HCT116 (cell line): ENCODE measurements around the gene MDM4. TPM values are rescaled to one million over a fixed set of nuclear protein-coding genes. Genes with fewer than 3 reads are reported as not detected.
A peak's percentile ranks its signal among the peaks of the same experiment; 100 is the strongest.

Source experiments
- ATAC-seq: fragments of 200-7000 bp; cut with Tn5 transposase; 2 replicates; pipeline ENCODE4 v1.9.1; 2020; ENCODE audit warnings: mild to moderate bottlenecking, moderate library complexity
- BruUV-seq: library from RNA; stranded (reverse); fragments of 400-500 nt; replicated peaks from 2 replicates; lab custom pipeline; 2021; lab: Mats Ljungman, UMichigan
- CTCF ChIA-PET: fragments of 300-600 bp; sonication (Branson Sonifier 250); formaldehyde crosslinking; loops from one replicate; lab custom pipeline; 2021; ENCODE audit warnings: antibody characterized with exemption; lab: Charles Lee
- POLR2A ChIA-PET: fragments of 300-600, 350-600 bp; sonication (Branson Sonifier 250); formaldehyde crosslinking; loops from one replicate; lab custom pipeline; 2021; ENCODE audit warnings: antibody characterized with exemption; lab: Charles Lee
- RAD21 ChIA-PET, 2 experiments: fragments of 300-600 bp; sonication (Branson Sonifier 250); formaldehyde crosslinking; loops; one replicate each; lab custom pipeline; 2023; ENCODE audit warnings: low total read pairs in 2 of 2; ENCODE audit not compliant: uncharacterized antibody in 2 of 2, unreplicated experiment in 2 of 2, low non-redundant PET in 1 of 2; lab: Charles Lee
- DNase-seq: peaks from one replicate; pipeline ENCODE4 v3.0.0-alpha.2; 2010; ENCODE audit warnings: low read depth, low spot score
- H2AFZ ChIP-seq: fragments of 200-600 bp; shearing (Covaris generic), sonication (generic); 2 replicates; pipeline ENCODE4 v1.6.1; 2017; ENCODE audit warnings: low read depth, mixed run types, mixed read lengths, antibody characterized with exemption, low read length; ENCODE audit not compliant: poor library complexity, severe bottlenecking
- H3K27ac ChIP-seq: 2 replicates; pipeline ENCODE4 v1.5.1; 2012; ENCODE audit warnings: low read depth, low read length
- H3K27me3 ChIP-seq: fragments of 200-600 bp; sonication (generic); 2 replicates; pipeline ENCODE4 v1.6.1; 2016; ENCODE audit warnings: mixed run types, low read length, mixed read lengths; ENCODE audit not compliant: insufficient read depth
- H3K36me3 ChIP-seq, 2 experiments: fragments of 200-500 bp in 1 of 2; fragments of 200-600 bp in 1 of 2; sonication (Bioruptor generic) in 1 of 2; sonication (generic) in 1 of 2; 2 replicates each; pipeline versions ENCODE4 v1.5.1 to v1.6.1; 2014 to 2016; ENCODE audit warnings: low read length in 2 of 2, inconsistent platforms in 1 of 2, mixed read lengths in 1 of 2, mixed run types in 1 of 2; ENCODE audit not compliant: insufficient read depth in 2 of 2, control insufficient read depth in 1 of 2
- H3K4me1 ChIP-seq, 2 experiments: fragments of 200-600 bp in 1 of 2; sonication (generic) in 1 of 2; 2 replicates each; pipeline versions ENCODE4 v1.5.1 to v1.6.1; 2012 to 2017; ENCODE audit warnings: low read length in 2 of 2, inconsistent platforms in 1 of 2, mild to moderate bottlenecking in 1 of 2, mixed read lengths in 1 of 2, mixed run types in 1 of 2, moderate library complexity in 1 of 2; ENCODE audit not compliant: insufficient read depth in 2 of 2, control insufficient read depth in 1 of 2
- H3K4me2 ChIP-seq: fragments of 200-600 bp; sonication (generic); 2 replicates; pipeline ENCODE4 v1.6.1; 2017; ENCODE audit warnings: mixed run types, low read length, mixed read lengths
- H3K4me3 ChIP-seq, 2 experiments: fragments of 200-600 bp in 1 of 2; sonication (generic) in 1 of 2; replicated peaks in 1 of 2; 2 replicates each; pipeline ENCODE4 v1.5.1; 2011 to 2016; ENCODE audit warnings: low read length in 2 of 2, control low read depth in 1 of 2, low read depth in 1 of 2, mild to moderate bottlenecking in 1 of 2, mixed read lengths in 1 of 2, mixed run types in 1 of 2
- H3K79me2 ChIP-seq: fragments of 200-600 bp; sonication (generic); 2 replicates; pipeline ENCODE4 v1.6.1; 2017; ENCODE audit warnings: mild to moderate bottlenecking, mixed run types, low read length, moderate library complexity, mixed read lengths; ENCODE audit not compliant: insufficient read depth
- H3K9ac ChIP-seq: fragments of 200-600 bp; sonication (generic); 2 replicates; pipeline ENCODE4 v1.6.1; 2016; ENCODE audit warnings: low read length, mixed read lengths
- H3K9me2 ChIP-seq: fragments of 200-600 bp; sonication (generic), shearing (Covaris generic); 2 replicates; pipeline ENCODE4 v1.6.1; 2017; ENCODE audit warnings: mixed run types, mild to moderate bottlenecking, moderate library complexity; ENCODE audit not compliant: insufficient read depth
- H3K9me3 ChIP-seq, 2 experiments: fragments of 200-500 bp in 1 of 2; fragments of 200-600 bp in 1 of 2; sonication (Bioruptor generic) in 1 of 2; sonication (generic) in 1 of 2; 2 replicates each; pipeline ENCODE4 v1.6.1; 2014 to 2017; ENCODE audit warnings: low read length in 2 of 2, mixed read lengths in 2 of 2, inconsistent platforms in 1 of 2, low read depth in 1 of 2, mild to moderate bottlenecking in 1 of 2, mixed run types in 1 of 2, moderate library complexity in 1 of 2; ENCODE audit not compliant: control insufficient read depth in 1 of 2, insufficient read depth in 1 of 2
- H4K20me1 ChIP-seq: fragments of 200-600 bp; sonication (generic), shearing (Covaris generic); 2 replicates; pipeline ENCODE4 v1.6.1; 2017; ENCODE audit warnings: mixed run types, mild to moderate bottlenecking, moderate library complexity; ENCODE audit not compliant: insufficient read depth
- ELF1 ChIP-seq: IDR thresholded peaks from 2 replicates; pipeline ENCODE4 v1.6.1; 2012; ENCODE audit warnings: low read depth, borderline replicate concordance
- FOSL1 ChIP-seq: IDR thresholded peaks from 2 replicates; pipeline ENCODE4 v1.6.1; 2012; ENCODE audit warnings: low read depth
- JUND ChIP-seq: IDR thresholded peaks from 2 replicates; pipeline ENCODE4 v1.6.1; 2012
- SIN3A ChIP-seq: IDR thresholded peaks from 2 replicates; pipeline ENCODE4 v1.6.1; 2012; ENCODE audit warnings: low read depth
- TCF7L2 ChIP-seq: IDR thresholded peaks from 2 replicates; pipeline ENCODE4 v1.7.0; 2011; ENCODE audit warnings: borderline replicate concordance, inconsistent platforms; ENCODE audit not compliant: insufficient read depth, insufficient read length; ENCODE audit errors: extremely low read depth
- ZBTB33 ChIP-seq: IDR thresholded peaks from 2 replicates; pipeline ENCODE4 v1.6.1; 2011; ENCODE audit warnings: mild to moderate bottlenecking, low read length, moderate library complexity; ENCODE audit not compliant: insufficient replicate concordance; ENCODE audit errors: extremely low read depth
- intact Hi-C: fragments of 100-400 bp; cut with micrococcal nuclease; formaldehyde crosslinking; loops from 2 replicates; pipeline ENCODE4 v1.10.0; 2022
- total RNA-seq: library from RNA; stranded (reverse); gene quantifications from one replicate; pipeline ENCODE4 v1.2.1, GENCODE V29; 2021; ENCODE audit not compliant: unreplicated experiment

MDM4 gene
- total RNA-seq, 1 experiment from 2014 or later, result 79.5 TPM

GRCh38 chr1:204591473-204592090, 75.4 kb downstream of the MDM4 start:
- intact Hi-C loops, result no loop called here
- peak; percentile 69; the same call in 1 of the 2 replicates for ATAC-seq
- Histone ChIP-seq H3K4me1 (peaks cover 3 to 20% of the 10 kb centered on the region in 2 experiments; a peak in 2 of 4 replicates), H3K9ac (no peak overlapping the region), H2AFZ (no peak overlapping the region), H3K9me3 (no peaks in the 10 kb centered on the region), H4K20me1 (no peaks in the 10 kb centered on the region), H3K36me3 (no peaks in the 10 kb centered on the region), H3K4me3 (no peak overlapping the region), H3K9me2 (no peaks in the 10 kb centered on the region), H3K4me2 (peak overlapping the region; percentile 34), H3K79me2 (no peaks in the 10 kb centered on the region), H3K27me3 (no peaks in the 10 kb centered on the region), H3K27ac (no peak overlapping the region)
- TF ChIP-seq TCF7L2, result no peak
- TF ChIP-seq FOSL1, result peak; percentile 84
- no peak for TF ChIP-seq ELF1
- no peak for TF ChIP-seq ZBTB33
- TF ChIP-seq SIN3A, result 0 out of 2 replicates have a peak, but pooled peaks have one; percentile 33
- peak; percentile 62 for TF ChIP-seq JUND
- RAD21 ChIA-PET, result no interaction called here
- POLR2A ChIA-PET, result no interaction called here
- CTCF ChIA-PET, result interaction anchor here (0.8 to 1.4 kb wide), 2 partner anchors 156 to 215 kb away, joined by 3 read pairs; no protein-coding TSS in a partner anchor
- BruUV-seq, result no TSS peak
- DNase-seq, result no peak
